ENCODE measurements around the gene ECSIT. TPM values are rescaled to one million over a fixed set of nuclear protein-coding genes. Genes with fewer than 3 reads are reported as not detected.

Gene ECSIT
- total RNA-seq, 1 donor = 26.3 TPM

GRCh38 chr19:11555246-11555645 is 26.3 kb upstream of the ECSIT start:
- no peak for TF ChIP-seq CTCF (IDR thresholded peaks at IDR 0.05; ENCODE audit: insufficient read depth, low read length)
- no peak overlapping the region for H3K4me3 ChIP-seq (ENCODE audit: low read depth, low read length)

GRCh38 chr19:11554160-11554559 is 25.2 kb upstream of the ECSIT start:
- no peak for DNase-seq (ENCODE audit: low read depth)

More at GRCh38 chr19:11555246-11555645, 26.3 kb upstream of the ECSIT start:
- DNase-seq (ENCODE audit: low read depth) = no peak

GRCh38 chr19:11552666-11553372 is 23.9 kb upstream of the ECSIT start:
- DNase-seq (ENCODE audit: low read depth) = no peak
- TF ChIP-seq CTCF (IDR thresholded peaks at IDR 0.05; ENCODE audit: insufficient read depth, low read length) = no peak
- H3K4me3 ChIP-seq (ENCODE audit: low read depth, low read length) = no peak overlapping the region

More at GRCh38 chr19:11554160-11554559, 25.2 kb upstream of the ECSIT start:
- H3K4me3 ChIP-seq (ENCODE audit: low read depth, low read length) = no peak overlapping the region
- TF ChIP-seq CTCF (IDR thresholded peaks at IDR 0.05; ENCODE audit: insufficient read depth, low read length) = no peak

GRCh38 chr19:11551603-11552235 is 22.8 kb upstream of the ECSIT start:
- peak; percentile 33 for TF ChIP-seq CTCF (IDR thresholded peaks at IDR 0.05; ENCODE audit: insufficient read depth, low read length)
- H3K4me3 ChIP-seq (ENCODE audit: low read depth, low read length) = no peak overlapping the region
- DNase-seq (ENCODE audit: low read depth) = no peak

GRCh38 chr19:11550265-11550664 is 21.3 kb upstream of the ECSIT start:
- no peak for DNase-seq (ENCODE audit: low read depth)
- TF ChIP-seq CTCF (IDR thresholded peaks at IDR 0.05; ENCODE audit: insufficient read depth, low read length) = no peak
- no peak overlapping the region for H3K4me3 ChIP-seq (ENCODE audit: low read depth, low read length)

GRCh38 chr19:11549386-11549953 is 20.5 kb upstream of the ECSIT start:
- H3K4me3 ChIP-seq (ENCODE audit: low read depth, low read length) = no peak overlapping the region

More at GRCh38 chr19:11549386-11549953, 20.5 kb upstream of the ECSIT start:
- no peak for TF ChIP-seq CTCF (IDR thresholded peaks at IDR 0.05; ENCODE audit: insufficient read depth, low read length)
- no peak for DNase-seq (ENCODE audit: low read depth)
